ENCODE measurements around the gene AMZ1. TPM values are rescaled to one million over a fixed set of nuclear protein-coding genes. Genes with fewer than 3 reads are reported as not detected.

AMZ1 gene
- total and polyA plus RNA-seq, 11 donors = 0.01 to 0.48 (median 0.05) TPM; not detected in 6

GRCh38 chr7:2710286-2710655, 22.3 kb downstream of the AMZ1 start:
- peaks cover 0 to 39% (median 18%) of the 10 kb centered on the region in 12 donors for H3K4me1 ChIP-seq
- DNase-seq = peak in 1 of 5 donors; percentile 23
- 84 to 94% (median 89%) methylated on average over 11 of the region's 11 CpGs for WGBS, 4 donors
- no peak for ATAC-seq
- H3K27ac ChIP-seq = no peak overlapping the region
- TF ChIP-seq POLR2A (IDR thresholded peaks at IDR 0.05) = no peak
- TF ChIP-seq CTCF (IDR thresholded peaks at IDR 0.05) = no peak
- H3K4me3 ChIP-seq = peak overlapping the region in 2 of 12 donors; percentile 27 to 31
- H3K9me3 ChIP-seq = peaks cover 0 to 7% (median 0%) of the 10 kb centered on the region in 12 donors
- H3K36me3 ChIP-seq = peaks cover 0 to 6% (median 0%) of the 10 kb centered on the region in 9 donors
- intact Hi-C loops (cut with DNase I) = no loop called here
- no peaks in the 10 kb centered on the region for H3K27me3 ChIP-seq

- H3K27me3 ChIP-seq = no peaks in the 10 kb centered on the region
- 57 to 71% (median 63%) methylated on average over 4 of the region's 4 CpGs for WGBS, 4 donors
- H3K4me3 ChIP-seq = no peak overlapping the region
- H3K9me3 ChIP-seq = peaks cover 0 to 7% (median 0%) of the 10 kb centered on the region in 12 donors
- ATAC-seq (no peak), DNase-seq (peak in 1 of 5 donors; percentile 17)
- H3K27ac ChIP-seq = no peak overlapping the region
- intact Hi-C loops (cut with DNase I) = no loop called here
- H3K4me1 ChIP-seq = peaks cover 0 to 46% (median 24%) of the 10 kb centered on the region in 12 donors
- peaks cover 0 to 6% (median 0%) of the 10 kb centered on the region in 9 donors for H3K36me3 ChIP-seq
- no peak for TF ChIP-seq POLR2A (IDR thresholded peaks at IDR 0.05)
- no peak for TF ChIP-seq CTCF (IDR thresholded peaks at IDR 0.05)
Measured at GRCh38 chr7:2710901-2711551, 23.0 kb downstream of the AMZ1 start.

- DNase-seq = peak in 1 of 5 donors; percentile 27
- H3K36me3 ChIP-seq = peaks cover 0 to 6% (median 0%) of the 10 kb centered on the region in 9 donors
- TF ChIP-seq CTCF (IDR thresholded peaks at IDR 0.05) (no peak), POLR2A (IDR thresholded peaks at IDR 0.05) (no peak)
- WGBS, 4 donors = 75 to 88% (median 83%) methylated on average over 12 to 25 of the region's 25 CpGs
- no peak overlapping the region for H3K4me3 ChIP-seq
- peaks cover 0 to 57% (median 31%) of the 10 kb centered on the region in 12 donors for H3K4me1 ChIP-seq
- H3K9me3 ChIP-seq = peaks cover 0 to 7% (median 0%) of the 10 kb centered on the region in 12 donors
- no peaks in the 10 kb centered on the region for H3K27me3 ChIP-seq
- no peak for ATAC-seq
- intact Hi-C loops (cut with DNase I) = no loop called here
- H3K27ac ChIP-seq = no peak overlapping the region
Measured at GRCh38 chr7:2711895-2712675, 24.1 kb downstream of the AMZ1 start.

- WGBS, 4 donors = 24 to 33% (median 28%) methylated on average over 8 to 13 of the region's 13 CpGs
- ATAC-seq (peak; percentile 65 to 73 (median 68)), DNase-seq (peak in 3 of 5 donors; percentile 61 to 68 (median 67))
- Histone ChIP-seq H3K36me3 (peaks cover 0 to 12% (median 0%) of the 10 kb centered on the region in 9 donors), H3K9me3 (peaks cover 0 to 7% (median 0%) of the 10 kb centered on the region in 12 donors), H3K4me3 (no peak overlapping the region), H3K4me1 (peaks cover 0 to 69% (median 40%) of the 10 kb centered on the region in 12 donors), H3K27me3 (no peaks in the 10 kb centered on the region), H3K27ac (peak overlapping the region in 3 of 12 donors; percentile 15 to 42 (median 24))
- TF ChIP-seq POLR2A (IDR thresholded peaks at IDR 0.05) = no peak
- TF ChIP-seq CTCF (IDR thresholded peaks at IDR 0.05) = peak in 11 of 12 donors; percentile 5 to 63 (median 26)
- intact Hi-C loops (cut with DNase I) = no loop called here
Measured at GRCh38 chr7:2713370-2713769, 25.4 kb downstream of the AMZ1 start.
